HCT116 (cell line): ENCODE measurements around the gene WDPCP. TPM values are rescaled to one million over a fixed set of nuclear protein-coding genes. Genes with fewer than 3 reads are reported as not detected.

ENCODE experiments used
- ATAC-seq: fragments of 200-7000 bp; cut with Tn5 transposase; 2 replicates; pipeline ENCODE4 v1.9.1; 2020; ENCODE audit warnings: mild to moderate bottlenecking, moderate library complexity
- BruUV-seq: library from RNA; stranded (reverse); fragments of 400-500 nt; replicated peaks from 2 replicates; lab custom pipeline; 2021; lab: Mats Ljungman, UMichigan
- CTCF ChIA-PET: fragments of 300-600 bp; sonication (Branson Sonifier 250); formaldehyde crosslinking; loops from one replicate; lab custom pipeline; 2021; ENCODE audit warnings: antibody characterized with exemption; lab: Charles Lee
- POLR2A ChIA-PET: fragments of 300-600, 350-600 bp; sonication (Branson Sonifier 250); formaldehyde crosslinking; loops from one replicate; lab custom pipeline; 2021; ENCODE audit warnings: antibody characterized with exemption; lab: Charles Lee
- RAD21 ChIA-PET, 2 experiments: fragments of 300-600 bp; sonication (Branson Sonifier 250); formaldehyde crosslinking; loops; one replicate each; lab custom pipeline; 2023; ENCODE audit warnings: low total read pairs in 2 of 2; ENCODE audit not compliant: uncharacterized antibody in 2 of 2, unreplicated experiment in 2 of 2, low non-redundant PET in 1 of 2; lab: Charles Lee
- DNase-seq: peaks from one replicate; pipeline ENCODE4 v3.0.0-alpha.2; 2010; ENCODE audit warnings: low read depth, low spot score
- H2AFZ ChIP-seq: fragments of 200-600 bp; shearing (Covaris generic), sonication (generic); 2 replicates; pipeline ENCODE4 v1.6.1; 2017; ENCODE audit warnings: low read depth, mixed run types, mixed read lengths, antibody characterized with exemption, low read length; ENCODE audit not compliant: poor library complexity, severe bottlenecking
- H3K27ac ChIP-seq: 2 replicates; pipeline ENCODE4 v1.5.1; 2012; ENCODE audit warnings: low read depth, low read length
- H3K27me3 ChIP-seq: fragments of 200-600 bp; sonication (generic); 2 replicates; pipeline ENCODE4 v1.6.1; 2016; ENCODE audit warnings: mixed run types, low read length, mixed read lengths; ENCODE audit not compliant: insufficient read depth
- H3K36me3 ChIP-seq, 2 experiments: fragments of 200-500 bp in 1 of 2; fragments of 200-600 bp in 1 of 2; sonication (Bioruptor generic) in 1 of 2; sonication (generic) in 1 of 2; 2 replicates each; pipeline versions ENCODE4 v1.5.1 to v1.6.1; 2014 to 2016; ENCODE audit warnings: low read length in 2 of 2, inconsistent platforms in 1 of 2, mixed read lengths in 1 of 2, mixed run types in 1 of 2; ENCODE audit not compliant: insufficient read depth in 2 of 2, control insufficient read depth in 1 of 2
- H3K4me1 ChIP-seq, 2 experiments: fragments of 200-600 bp in 1 of 2; sonication (generic) in 1 of 2; 2 replicates each; pipeline versions ENCODE4 v1.5.1 to v1.6.1; 2012 to 2017; ENCODE audit warnings: low read length in 2 of 2, inconsistent platforms in 1 of 2, mild to moderate bottlenecking in 1 of 2, mixed read lengths in 1 of 2, mixed run types in 1 of 2, moderate library complexity in 1 of 2; ENCODE audit not compliant: insufficient read depth in 2 of 2, control insufficient read depth in 1 of 2
- H3K4me2 ChIP-seq: fragments of 200-600 bp; sonication (generic); 2 replicates; pipeline ENCODE4 v1.6.1; 2017; ENCODE audit warnings: mixed run types, low read length, mixed read lengths
- H3K4me3 ChIP-seq, 2 experiments: fragments of 200-600 bp in 1 of 2; sonication (generic) in 1 of 2; replicated peaks in 1 of 2; 2 replicates each; pipeline ENCODE4 v1.5.1; 2011 to 2016; ENCODE audit warnings: low read length in 2 of 2, control low read depth in 1 of 2, low read depth in 1 of 2, mild to moderate bottlenecking in 1 of 2, mixed read lengths in 1 of 2, mixed run types in 1 of 2
- H3K79me2 ChIP-seq: fragments of 200-600 bp; sonication (generic); 2 replicates; pipeline ENCODE4 v1.6.1; 2017; ENCODE audit warnings: mild to moderate bottlenecking, mixed run types, low read length, moderate library complexity, mixed read lengths; ENCODE audit not compliant: insufficient read depth
- H3K9ac ChIP-seq: fragments of 200-600 bp; sonication (generic); 2 replicates; pipeline ENCODE4 v1.6.1; 2016; ENCODE audit warnings: low read length, mixed read lengths
- H3K9me2 ChIP-seq: fragments of 200-600 bp; sonication (generic), shearing (Covaris generic); 2 replicates; pipeline ENCODE4 v1.6.1; 2017; ENCODE audit warnings: mixed run types, mild to moderate bottlenecking, moderate library complexity; ENCODE audit not compliant: insufficient read depth
- H3K9me3 ChIP-seq, 2 experiments: fragments of 200-500 bp in 1 of 2; fragments of 200-600 bp in 1 of 2; sonication (Bioruptor generic) in 1 of 2; sonication (generic) in 1 of 2; 2 replicates each; pipeline ENCODE4 v1.6.1; 2014 to 2017; ENCODE audit warnings: low read length in 2 of 2, mixed read lengths in 2 of 2, inconsistent platforms in 1 of 2, low read depth in 1 of 2, mild to moderate bottlenecking in 1 of 2, mixed run types in 1 of 2, moderate library complexity in 1 of 2; ENCODE audit not compliant: control insufficient read depth in 1 of 2, insufficient read depth in 1 of 2
- H4K20me1 ChIP-seq: fragments of 200-600 bp; sonication (generic), shearing (Covaris generic); 2 replicates; pipeline ENCODE4 v1.6.1; 2017; ENCODE audit warnings: mixed run types, mild to moderate bottlenecking, moderate library complexity; ENCODE audit not compliant: insufficient read depth
- CBX3 ChIP-seq: IDR thresholded peaks from 2 replicates; pipeline ENCODE4 v1.6.1; 2012; ENCODE audit warnings: low read depth
- CEBPB ChIP-seq: IDR thresholded peaks from 2 replicates; pipeline ENCODE4 v1.6.1; 2012; ENCODE audit warnings: low read depth
- EZH2 ChIP-seq: fragments of 200-600 bp; sonication (generic); IDR thresholded peaks from 2 replicates; pipeline ENCODE4 v1.6.1; 2017; ENCODE audit warnings: antibody characterized with exemption, mixed run types
- EZH2phosphoT487 ChIP-seq: fragments of 200-600 bp; IDR thresholded peaks from 2 replicates; pipeline ENCODE4 v1.6.1; 2018; ENCODE audit warnings: antibody characterized with exemption, borderline replicate concordance
- SIN3A ChIP-seq: IDR thresholded peaks from 2 replicates; pipeline ENCODE4 v1.6.1; 2012; ENCODE audit warnings: low read depth
- SP1 ChIP-seq: IDR thresholded peaks from 2 replicates; pipeline ENCODE4 v1.6.1; 2012; ENCODE audit warnings: low read depth
- SRF ChIP-seq: IDR thresholded peaks from 2 replicates; pipeline ENCODE4 v1.6.1; 2012; ENCODE audit warnings: low read depth
- TCF7L2 ChIP-seq: IDR thresholded peaks from 2 replicates; pipeline ENCODE4 v1.7.0; 2011; ENCODE audit warnings: borderline replicate concordance, inconsistent platforms; ENCODE audit not compliant: insufficient read depth, insufficient read length; ENCODE audit errors: extremely low read depth
- YY1 ChIP-seq: IDR thresholded peaks from 2 replicates; pipeline ENCODE4 v1.6.1; 2011; ENCODE audit warnings: low read length, low read depth, moderate library complexity, mild to moderate bottlenecking; ENCODE audit not compliant: insufficient replicate concordance; ENCODE audit errors: extremely low read depth
- ZFX ChIP-seq: fragments of 450-650 bp; IDR thresholded peaks from 2 replicates; pipeline ENCODE4 v1.6.1; 2017
- ZNF274 ChIP-seq: fragments of 200-500 bp; sonication (Bioruptor generic); IDR thresholded peaks from 2 replicates; pipeline ENCODE4 v1.6.1; 2014; ENCODE audit warnings: mild to moderate bottlenecking, low read depth, low read length, inconsistent platforms
- intact Hi-C: fragments of 100-400 bp; cut with micrococcal nuclease; formaldehyde crosslinking; loops from 2 replicates; pipeline ENCODE4 v1.10.0; 2022
- total RNA-seq: library from RNA; stranded (reverse); gene quantifications from one replicate; pipeline ENCODE4 v1.2.1, GENCODE V29; 2021; ENCODE audit not compliant: unreplicated experiment
- TF ChIP-seq, protein P1 (sequence below): IDR thresholded peaks from 2 replicates; pipeline ENCODE4 v1.6.1; 2011; ENCODE audit warnings: mild to moderate bottlenecking, low read length, moderate library complexity; ENCODE audit not compliant: insufficient replicate concordance; ENCODE audit errors: extremely low read depth
- TF ChIP-seq, protein P2 (sequence below), 3 experiments: fragments of 200-600 bp in 1 of 3; sonication (generic) in 1 of 3; IDR thresholded peaks in 2 of 3; conservative IDR thresholded peaks in 1 of 3; 2 replicates each; pipeline ENCODE4 v1.5.1; 2012 to 2017; ENCODE audit warnings: low read depth in 2 of 3, low read length in 2 of 3, antibody characterized with exemption in 1 of 3, borderline replicate concordance in 1 of 3, control low read depth in 1 of 3, mild to moderate bottlenecking in 1 of 3, mixed read lengths in 1 of 3, mixed run types in 1 of 3, moderate library complexity in 1 of 3; ENCODE audit not compliant: insufficient read depth in 1 of 3
- TF ChIP-seq, protein P3 (sequence below): IDR thresholded peaks from 2 replicates; pipeline ENCODE4 v1.6.1; 2012; ENCODE audit warnings: low read depth

Gene WDPCP
- total RNA-seq, 1 experiment from 2014 or later: 4.1 TPM

DNA sequence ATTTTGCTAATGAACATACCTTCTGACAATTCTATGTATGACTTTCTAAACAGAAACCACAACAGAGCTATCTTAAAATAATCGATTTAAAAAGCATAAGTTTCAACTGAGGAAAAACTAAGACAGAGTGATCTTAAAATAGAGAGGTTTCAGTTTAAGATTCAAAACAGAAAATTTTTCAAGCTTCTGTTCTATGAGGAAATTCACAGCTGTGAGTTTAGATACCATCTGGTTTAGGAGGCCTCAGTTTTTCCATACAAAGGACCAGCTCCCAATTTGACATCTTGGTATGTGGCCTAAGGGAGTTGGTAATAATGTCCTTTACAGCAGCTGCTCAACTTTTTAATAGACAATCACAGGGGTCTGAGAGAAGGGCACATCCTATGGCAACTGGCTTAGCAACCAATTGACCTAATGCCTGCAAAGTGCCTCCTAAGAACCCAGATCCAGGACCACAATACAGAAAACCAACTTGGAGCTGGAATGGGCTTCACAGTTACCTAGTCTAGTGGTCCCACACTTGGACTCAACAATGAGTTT is 40.2 kb upstream of the WDPCP start:
- Histone ChIP-seq H3K27ac (no peak overlapping the region), H3K9me3 (no peaks in the 10 kb centered on the region; a peak in 1 of 4 replicates), H3K36me3 (no peaks in the 10 kb centered on the region), H3K4me3 (no peak overlapping the region), H3K9ac (no peak overlapping the region), H2AFZ (no peak overlapping the region), H3K4me2 (no peak overlapping the region), H3K27me3 (no peaks in the 10 kb centered on the region), H4K20me1 (no peaks in the 10 kb centered on the region), H3K79me2 (no peaks in the 10 kb centered on the region), H3K9me2 (no peaks in the 10 kb centered on the region), H3K4me1 (no peaks in the 10 kb centered on the region)
- RAD21 ChIA-PET: no interaction called here
- POLR2A ChIA-PET: no interaction called here
- intact Hi-C loops: no loop called here
- CTCF ChIA-PET: no interaction called here
- no TSS peak for BruUV-seq
- ATAC-seq (no peak), DNase-seq (no peak)
- TF ChIP-seq SIN3A (no peak), EZH2phosphoT487 (no peak), ZFX (no peak), ZNF274 (no peak), TCF7L2 (no peak), SRF (no peak), YY1 (no peak), CBX3 (no peak), SP1 (no peak), CEBPB (no peak), EZH2 (no peak)
- TF ChIP-seq, protein P1, sequence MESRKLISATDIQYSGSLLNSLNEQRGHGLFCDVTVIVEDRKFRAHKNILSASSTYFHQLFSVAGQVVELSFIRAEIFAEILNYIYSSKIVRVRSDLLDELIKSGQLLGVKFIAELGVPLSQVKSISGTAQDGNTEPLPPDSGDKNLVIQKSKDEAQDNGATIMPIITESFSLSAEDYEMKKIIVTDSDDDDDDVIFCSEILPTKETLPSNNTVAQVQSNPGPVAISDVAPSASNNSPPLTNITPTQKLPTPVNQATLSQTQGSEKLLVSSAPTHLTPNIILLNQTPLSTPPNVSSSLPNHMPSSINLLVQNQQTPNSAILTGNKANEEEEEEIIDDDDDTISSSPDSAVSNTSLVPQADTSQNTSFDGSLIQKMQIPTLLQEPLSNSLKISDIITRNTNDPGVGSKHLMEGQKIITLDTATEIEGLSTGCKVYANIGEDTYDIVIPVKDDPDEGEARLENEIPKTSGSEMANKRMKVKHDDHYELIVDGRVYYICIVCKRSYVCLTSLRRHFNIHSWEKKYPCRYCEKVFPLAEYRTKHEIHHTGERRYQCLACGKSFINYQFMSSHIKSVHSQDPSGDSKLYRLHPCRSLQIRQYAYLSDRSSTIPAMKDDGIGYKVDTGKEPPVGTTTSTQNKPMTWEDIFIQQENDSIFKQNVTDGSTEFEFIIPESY: no peak
- TF ChIP-seq, protein P2, sequence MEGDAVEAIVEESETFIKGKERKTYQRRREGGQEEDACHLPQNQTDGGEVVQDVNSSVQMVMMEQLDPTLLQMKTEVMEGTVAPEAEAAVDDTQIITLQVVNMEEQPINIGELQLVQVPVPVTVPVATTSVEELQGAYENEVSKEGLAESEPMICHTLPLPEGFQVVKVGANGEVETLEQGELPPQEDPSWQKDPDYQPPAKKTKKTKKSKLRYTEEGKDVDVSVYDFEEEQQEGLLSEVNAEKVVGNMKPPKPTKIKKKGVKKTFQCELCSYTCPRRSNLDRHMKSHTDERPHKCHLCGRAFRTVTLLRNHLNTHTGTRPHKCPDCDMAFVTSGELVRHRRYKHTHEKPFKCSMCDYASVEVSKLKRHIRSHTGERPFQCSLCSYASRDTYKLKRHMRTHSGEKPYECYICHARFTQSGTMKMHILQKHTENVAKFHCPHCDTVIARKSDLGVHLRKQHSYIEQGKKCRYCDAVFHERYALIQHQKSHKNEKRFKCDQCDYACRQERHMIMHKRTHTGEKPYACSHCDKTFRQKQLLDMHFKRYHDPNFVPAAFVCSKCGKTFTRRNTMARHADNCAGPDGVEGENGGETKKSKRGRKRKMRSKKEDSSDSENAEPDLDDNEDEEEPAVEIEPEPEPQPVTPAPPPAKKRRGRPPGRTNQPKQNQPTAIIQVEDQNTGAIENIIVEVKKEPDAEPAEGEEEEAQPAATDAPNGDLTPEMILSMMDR (IDR thresholded peaks at IDR 0.05 in 2 of 3, conservative IDR thresholded peaks at IDR 0.05 in 1 of 3; ENCODE audit: borderline replicate concordance in 1 of 3, insufficient read depth in 1 of 3, low read depth in 2 of 3, low read length in 2 of 3): no peak
- TF ChIP-seq, protein P3, sequence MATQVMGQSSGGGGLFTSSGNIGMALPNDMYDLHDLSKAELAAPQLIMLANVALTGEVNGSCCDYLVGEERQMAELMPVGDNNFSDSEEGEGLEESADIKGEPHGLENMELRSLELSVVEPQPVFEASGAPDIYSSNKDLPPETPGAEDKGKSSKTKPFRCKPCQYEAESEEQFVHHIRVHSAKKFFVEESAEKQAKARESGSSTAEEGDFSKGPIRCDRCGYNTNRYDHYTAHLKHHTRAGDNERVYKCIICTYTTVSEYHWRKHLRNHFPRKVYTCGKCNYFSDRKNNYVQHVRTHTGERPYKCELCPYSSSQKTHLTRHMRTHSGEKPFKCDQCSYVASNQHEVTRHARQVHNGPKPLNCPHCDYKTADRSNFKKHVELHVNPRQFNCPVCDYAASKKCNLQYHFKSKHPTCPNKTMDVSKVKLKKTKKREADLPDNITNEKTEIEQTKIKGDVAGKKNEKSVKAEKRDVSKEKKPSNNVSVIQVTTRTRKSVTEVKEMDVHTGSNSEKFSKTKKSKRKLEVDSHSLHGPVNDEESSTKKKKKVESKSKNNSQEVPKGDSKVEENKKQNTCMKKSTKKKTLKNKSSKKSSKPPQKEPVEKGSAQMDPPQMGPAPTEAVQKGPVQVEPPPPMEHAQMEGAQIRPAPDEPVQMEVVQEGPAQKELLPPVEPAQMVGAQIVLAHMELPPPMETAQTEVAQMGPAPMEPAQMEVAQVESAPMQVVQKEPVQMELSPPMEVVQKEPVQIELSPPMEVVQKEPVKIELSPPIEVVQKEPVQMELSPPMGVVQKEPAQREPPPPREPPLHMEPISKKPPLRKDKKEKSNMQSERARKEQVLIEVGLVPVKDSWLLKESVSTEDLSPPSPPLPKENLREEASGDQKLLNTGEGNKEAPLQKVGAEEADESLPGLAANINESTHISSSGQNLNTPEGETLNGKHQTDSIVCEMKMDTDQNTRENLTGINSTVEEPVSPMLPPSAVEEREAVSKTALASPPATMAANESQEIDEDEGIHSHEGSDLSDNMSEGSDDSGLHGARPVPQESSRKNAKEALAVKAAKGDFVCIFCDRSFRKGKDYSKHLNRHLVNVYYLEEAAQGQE: no peak
